ENCODE results near the gene OTUD7B. TPM values are rescaled to one million over a fixed set of nuclear protein-coding genes. Genes with fewer than 3 reads are reported as not detected.

OTUD7B gene
- total and polyA plus RNA-seq, 9 of the 15 experiments (the other 6 are each of a cell fraction or from before 2014, with no cell fraction given) = 0.96 to 18.8 (median 7.4) TPM

DNA sequence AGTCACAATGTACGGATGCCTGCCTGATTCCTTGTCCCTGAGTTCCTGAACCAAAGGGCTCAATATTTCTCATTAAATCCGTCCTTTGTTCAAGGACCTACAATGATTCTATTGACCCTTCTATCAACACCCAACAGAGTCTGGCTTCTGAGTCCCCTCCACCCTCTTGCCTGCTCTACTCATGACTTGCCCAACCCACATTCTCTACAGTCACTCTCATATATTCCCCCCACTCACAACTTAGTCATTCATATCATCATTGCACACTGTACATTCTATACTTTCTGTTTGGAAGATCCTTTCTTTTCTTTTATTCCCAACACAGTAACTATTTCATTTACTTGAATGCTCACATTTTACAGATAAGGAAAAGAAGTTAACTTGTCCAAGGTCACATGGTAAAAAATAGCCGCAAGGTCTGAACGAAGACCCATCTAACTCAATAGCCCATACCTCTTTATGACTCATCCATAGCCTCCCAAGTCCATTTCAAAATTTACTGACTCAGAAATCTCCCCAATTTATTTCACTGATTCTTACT lies 3.6 kb downstream of the OTUD7B start (continued):
- TF ChIP-seq NFXL1 (CRISPR knock-in tag; IDR thresholded peaks at IDR 0.05) = no peak
- TF ChIP-seq, protein P1, sequence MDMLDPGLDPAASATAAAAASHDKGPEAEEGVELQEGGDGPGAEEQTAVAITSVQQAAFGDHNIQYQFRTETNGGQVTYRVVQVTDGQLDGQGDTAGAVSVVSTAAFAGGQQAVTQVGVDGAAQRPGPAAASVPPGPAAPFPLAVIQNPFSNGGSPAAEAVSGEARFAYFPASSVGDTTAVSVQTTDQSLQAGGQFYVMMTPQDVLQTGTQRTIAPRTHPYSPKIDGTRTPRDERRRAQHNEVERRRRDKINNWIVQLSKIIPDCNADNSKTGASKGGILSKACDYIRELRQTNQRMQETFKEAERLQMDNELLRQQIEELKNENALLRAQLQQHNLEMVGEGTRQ (CRISPR knock-in tag; IDR thresholded peaks at IDR 0.05) = no peak
- peak; percentile 14; the same call in 1 of the 2 replicates for TF ChIP-seq NCOR1 (IDR thresholded peaks at IDR 0.05)
- TF ChIP-seq CEBPG (CRISPR knock-in tag; IDR thresholded peaks at IDR 0.05) = no peak
- no peak for TF ChIP-seq CEBPG (tag; conservative IDR thresholded peaks at IDR 0.05 in 1 of 2, IDR thresholded peaks at IDR 0.05 in 1 of 2)
- TF ChIP-seq LEF1 (IDR thresholded peaks at IDR 0.05) = 0 out of 2 replicates have a peak, but pooled peaks have one; percentile 5
- TF ChIP-seq, protein P2, sequence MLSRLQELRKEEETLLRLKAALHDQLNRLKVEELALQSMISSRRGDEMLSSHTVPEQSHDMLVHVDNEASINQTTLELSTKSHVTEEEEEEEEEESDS (CRISPR knock-in tag; IDR thresholded peaks at IDR 0.05) = no peak
- 0 out of 2 replicates have a peak, but pooled peaks have one; percentile 13 for TF ChIP-seq CBFA2T3 (IDR thresholded peaks at IDR 0.05)
- TF ChIP-seq ZNF282 (CRISPR knock-in tag; IDR thresholded peaks at IDR 0.05) = no peak
- no peak for TF ChIP-seq ZBED1 (IDR thresholded peaks at IDR 0.05)
- TF ChIP-seq DPF2 (IDR thresholded peaks at IDR 0.05) = peak; percentile 86
- no peak for TF ChIP-seq SETDB1 (IDR thresholded peaks at IDR 0.05; ENCODE audit: low read length)
- TF ChIP-seq KDM5B (IDR thresholded peaks at IDR 0.05; ENCODE audit: insufficient replicate concordance, low read depth, low read length) = no peak
- TF ChIP-seq DLX4 (CRISPR knock-in tag; IDR thresholded peaks at IDR 0.05) = no peak
- no peak for TF ChIP-seq ZMIZ1 (IDR thresholded peaks at IDR 0.05; ENCODE audit: low read depth in 2 of 2, low read length in 2 of 2)
- peak; percentile 54 for TF ChIP-seq ARID1B (IDR thresholded peaks at IDR 0.05)
- TF ChIP-seq, protein P3, sequence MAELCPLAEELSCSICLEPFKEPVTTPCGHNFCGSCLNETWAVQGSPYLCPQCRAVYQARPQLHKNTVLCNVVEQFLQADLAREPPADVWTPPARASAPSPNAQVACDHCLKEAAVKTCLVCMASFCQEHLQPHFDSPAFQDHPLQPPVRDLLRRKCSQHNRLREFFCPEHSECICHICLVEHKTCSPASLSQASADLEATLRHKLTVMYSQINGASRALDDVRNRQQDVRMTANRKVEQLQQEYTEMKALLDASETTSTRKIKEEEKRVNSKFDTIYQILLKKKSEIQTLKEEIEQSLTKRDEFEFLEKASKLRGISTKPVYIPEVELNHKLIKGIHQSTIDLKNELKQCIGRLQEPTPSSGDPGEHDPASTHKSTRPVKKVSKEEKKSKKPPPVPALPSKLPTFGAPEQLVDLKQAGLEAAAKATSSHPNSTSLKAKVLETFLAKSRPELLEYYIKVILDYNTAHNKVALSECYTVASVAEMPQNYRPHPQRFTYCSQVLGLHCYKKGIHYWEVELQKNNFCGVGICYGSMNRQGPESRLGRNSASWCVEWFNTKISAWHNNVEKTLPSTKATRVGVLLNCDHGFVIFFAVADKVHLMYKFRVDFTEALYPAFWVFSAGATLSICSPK (IDR thresholded peaks at IDR 0.05; ENCODE audit: borderline replicate concordance) = no peak
- no peak for TF ChIP-seq ZNF212 (CRISPR knock-in tag; IDR thresholded peaks at IDR 0.05)
- TF ChIP-seq NR1H2 (CRISPR knock-in tag; IDR thresholded peaks at IDR 0.05) = no peak

Data from K562 (cell line).